ENCODE measurements around the gene GRK2.

Gene GRK2

DNA sequence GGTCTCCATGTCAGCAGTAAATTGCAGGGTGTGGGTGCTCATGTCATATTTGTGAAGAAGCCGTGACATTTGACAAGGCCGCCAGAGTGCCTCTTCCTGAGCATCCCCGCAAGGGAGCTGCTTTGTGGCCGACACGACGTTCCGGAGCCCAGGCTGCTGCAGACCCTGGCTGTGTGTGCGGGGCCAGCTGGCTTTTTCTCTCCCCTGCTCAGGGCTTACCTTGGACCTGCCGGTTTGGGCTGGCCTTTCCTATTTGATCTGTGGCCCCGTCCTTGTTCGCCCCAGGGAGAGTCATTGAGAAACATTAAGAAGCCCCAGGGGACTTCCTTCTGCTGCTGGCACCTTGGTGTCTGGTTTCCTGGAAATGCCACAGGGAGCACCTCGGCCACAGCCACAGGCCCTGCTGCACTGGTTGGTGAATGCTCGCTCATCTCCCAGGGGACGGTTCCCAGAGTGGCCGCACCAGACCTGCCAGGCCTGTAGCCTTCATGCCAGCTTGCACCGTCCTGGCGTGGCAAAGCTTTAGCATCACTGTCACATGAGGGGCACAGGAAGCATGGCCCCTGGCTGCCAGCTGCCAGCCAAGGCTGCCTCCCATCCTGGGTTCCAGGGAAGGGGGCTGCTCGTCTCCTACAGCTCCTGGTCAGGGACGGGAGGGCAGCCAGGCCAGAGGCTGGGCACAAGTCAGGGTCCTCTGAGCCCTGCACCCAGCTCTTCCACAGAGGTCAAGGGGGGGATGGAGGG lies 5.4 kb downstream of the GRK2 start:
- FAIRE-seq, result no peak

DNA sequence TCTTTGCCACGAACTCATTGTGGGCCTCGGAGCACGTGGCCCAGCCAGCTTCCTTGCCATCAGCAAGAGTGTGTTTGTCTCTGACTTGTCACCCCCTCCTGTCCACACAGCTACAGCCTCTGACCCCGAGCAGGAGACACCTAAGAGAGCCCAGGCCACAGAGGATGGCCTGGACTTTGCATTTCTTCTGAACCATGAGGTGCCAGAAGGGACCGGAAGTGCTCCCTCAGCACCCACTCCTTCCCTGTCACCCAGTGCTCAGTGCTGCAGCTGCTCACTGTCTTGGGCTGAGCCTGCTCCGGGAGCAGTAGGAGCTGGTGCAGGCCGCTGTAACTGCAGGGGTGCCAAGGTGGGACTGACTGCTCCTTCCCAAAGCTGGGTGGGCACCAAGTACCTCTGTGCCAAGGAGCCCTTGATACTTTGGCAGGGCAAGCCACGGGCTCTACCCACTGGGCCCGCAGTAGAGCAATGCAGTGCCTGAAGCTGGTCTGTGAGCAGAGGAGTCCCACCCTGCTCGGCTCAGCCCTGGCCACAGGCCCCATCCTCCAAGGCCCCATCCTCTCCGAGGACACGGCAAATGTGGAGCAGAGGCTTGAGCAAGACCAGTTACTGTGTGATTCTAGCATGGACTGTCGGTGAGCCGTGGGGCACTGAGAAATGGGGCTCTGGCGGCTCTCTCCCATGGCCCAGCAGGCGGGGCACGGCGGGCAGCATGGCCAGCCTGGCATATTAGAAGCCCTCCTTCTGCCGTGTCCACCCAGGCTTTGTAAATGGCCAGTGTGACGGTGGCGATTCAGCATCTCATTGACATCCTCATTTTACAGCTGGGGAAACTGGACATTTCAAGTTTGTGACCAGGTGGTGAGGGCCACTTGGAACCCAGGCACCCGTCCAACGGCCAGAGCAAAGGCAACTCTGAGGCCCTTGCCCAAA lies 6.3 kb downstream of the GRK2 start:
- no peak for FAIRE-seq

GRCh38 chr11:67273260-67273990 lies 7.2 kb downstream of the GRK2 start:
- FAIRE-seq, result no peak

DNA sequence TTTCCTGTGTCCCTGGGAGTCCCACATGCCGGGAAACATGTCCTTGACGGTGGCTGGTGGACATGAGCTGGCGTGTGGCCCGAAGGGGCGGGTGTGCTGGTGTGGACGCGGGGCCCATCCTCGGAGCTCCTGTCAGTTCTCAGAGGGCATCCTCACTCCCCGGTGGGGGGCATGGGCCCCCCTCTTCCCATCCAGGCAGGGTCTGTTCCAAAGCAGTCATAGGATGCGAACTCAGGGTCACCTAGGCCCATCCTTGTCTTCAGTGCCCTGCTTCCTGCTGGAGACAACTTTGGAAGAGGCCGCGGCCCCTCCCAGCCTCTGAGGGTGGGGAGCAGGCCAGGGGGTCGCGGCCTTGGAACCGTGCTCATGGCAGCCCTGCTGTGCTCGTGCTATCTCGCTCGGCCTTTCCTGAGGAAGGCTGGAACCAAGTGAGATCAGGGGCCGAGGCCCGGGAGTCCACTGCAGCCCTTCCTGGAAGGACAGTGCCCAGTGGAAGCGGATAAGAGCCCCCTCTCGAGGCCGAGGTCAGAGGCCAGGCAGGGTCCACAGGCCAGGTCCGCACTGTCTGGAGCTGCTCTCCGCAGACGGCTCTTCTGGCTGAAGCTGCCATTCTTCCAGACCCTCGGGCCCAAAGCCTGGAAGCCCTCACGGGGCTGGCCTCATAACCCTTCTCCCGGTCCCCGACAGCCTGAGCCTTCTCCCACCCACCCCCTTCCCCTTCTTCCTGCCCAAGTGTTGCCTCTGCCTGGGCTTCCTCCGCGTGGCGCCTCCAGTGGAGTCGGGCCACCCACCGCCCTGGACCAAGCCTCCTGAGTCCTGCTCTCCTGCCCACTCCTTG lies 8.7 kb downstream of the GRK2 start:
- FAIRE-seq, result no peak

- no peak for FAIRE-seq
These were observed 9.5 kb downstream of the GRK2 start for GRCh38 chr11:67275606-67276409.

GRCh38 chr11:67276781-67277230 lies 10.5 kb downstream of the GRK2 start:
- no peak for FAIRE-seq

DNA sequence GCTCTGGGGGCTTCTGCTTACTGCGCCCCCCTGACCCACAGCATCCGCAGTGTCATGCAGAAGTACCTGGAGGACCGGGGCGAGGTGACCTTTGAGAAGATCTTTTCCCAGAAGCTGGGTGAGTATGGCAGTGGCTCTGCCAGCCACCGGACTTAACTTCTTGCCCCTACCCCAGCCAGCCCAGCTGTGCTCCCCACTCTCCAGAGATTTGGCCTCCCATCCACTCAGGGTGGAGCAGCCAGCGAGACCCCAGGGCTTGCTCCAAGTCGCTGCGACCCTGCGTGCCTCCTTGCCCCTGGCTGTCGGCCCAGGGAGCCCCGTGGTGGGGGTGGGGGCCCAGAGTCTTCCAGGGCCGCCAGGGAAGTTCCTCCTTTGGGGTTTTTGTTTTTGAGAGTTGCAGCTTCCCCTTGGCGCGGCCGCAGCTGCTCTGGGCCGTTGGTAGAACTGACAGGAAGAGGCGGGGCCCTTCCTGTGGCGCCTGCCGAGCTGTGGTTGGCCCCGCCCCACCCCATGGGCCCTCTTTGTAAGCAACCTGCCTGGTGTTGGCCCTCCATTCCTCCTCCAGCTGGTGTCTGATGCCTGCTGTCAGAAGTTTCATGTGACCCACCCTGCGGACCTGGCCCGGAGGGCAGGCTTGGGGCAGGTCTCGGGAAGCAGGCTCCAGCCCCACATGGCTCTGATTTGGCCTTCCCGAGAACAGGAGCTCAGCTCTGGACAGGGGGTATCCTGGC lies 11.1 kb downstream of the GRK2 start:
- no peak for FAIRE-seq

GRCh38 chr11:67278135-67278938 lies 12.1 kb downstream of the GRK2 start:
- no peak for FAIRE-seq

- no peak for FAIRE-seq
These were observed 12.8 kb downstream of the GRK2 start for GRCh38 chr11:67278939-67279588.

- no peak for FAIRE-seq
These were observed 13.5 kb downstream of the GRK2 start for GRCh38 chr11:67279589-67280340.

DNA sequence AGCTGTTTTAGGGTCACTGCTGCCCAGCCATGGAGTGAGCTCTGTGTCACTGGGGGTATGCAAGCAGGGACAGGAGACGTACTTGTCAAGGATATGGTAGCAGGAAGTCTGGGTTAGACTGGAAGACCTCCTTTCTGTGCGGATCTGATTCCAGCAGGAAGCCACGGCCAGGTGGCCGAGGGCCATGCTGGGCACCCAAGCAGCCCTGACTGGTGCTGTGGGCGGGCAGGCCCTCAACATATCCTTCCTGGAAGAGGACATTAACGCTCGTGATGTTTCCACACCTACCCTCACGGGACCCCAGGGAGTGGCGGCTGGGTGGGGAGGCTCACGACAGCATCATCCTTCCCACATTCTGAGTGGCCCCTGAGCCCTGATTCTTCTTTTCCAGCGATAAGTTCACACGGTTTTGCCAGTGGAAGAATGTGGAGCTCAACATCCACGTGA lies 14.1 kb downstream of the GRK2 start:
- no peak for FAIRE-seq

DNA sequence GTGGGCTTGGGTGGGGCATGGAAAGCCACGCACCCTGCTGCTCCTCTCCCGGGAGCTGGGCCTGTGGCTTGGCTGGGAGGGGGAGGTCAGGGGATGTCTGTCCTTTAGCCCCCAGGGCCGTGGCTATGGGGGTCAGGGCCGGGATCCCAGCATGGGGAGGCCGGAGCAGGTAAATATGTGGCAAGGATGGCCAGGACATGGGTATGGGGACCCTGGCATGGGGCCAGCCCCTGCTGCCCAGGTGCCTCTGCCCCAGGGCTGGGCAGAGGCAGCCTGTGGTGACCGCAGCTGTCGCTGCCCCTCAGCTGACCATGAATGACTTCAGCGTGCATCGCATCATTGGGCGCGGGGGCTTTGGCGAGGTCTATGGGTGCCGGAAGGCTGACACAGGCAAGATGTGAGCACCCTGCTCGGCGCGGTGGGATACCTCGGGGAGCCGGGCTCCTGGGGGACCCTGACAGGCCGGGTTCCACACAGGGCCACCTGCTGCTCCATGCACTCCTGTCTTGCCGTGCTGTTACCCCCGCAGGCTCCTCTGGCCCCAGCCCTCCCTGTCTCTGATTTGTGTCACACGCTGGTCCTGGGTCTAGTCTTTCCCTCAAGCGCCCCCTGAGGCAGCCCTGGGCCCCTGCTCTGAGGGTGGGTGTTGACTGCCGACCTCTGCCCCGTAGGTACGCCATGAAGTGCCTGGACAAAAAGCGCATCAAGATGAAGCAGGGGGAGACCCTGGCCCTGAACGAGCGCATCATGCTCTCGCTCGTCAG lies 14.7 kb downstream of the GRK2 start:
- FAIRE-seq, result no peak

- FAIRE-seq, result no peak
These were observed 15.4 kb downstream of the GRK2 start for GRCh38 chr11:67281552-67282150.

- no peak for FAIRE-seq
These were observed 16.0 kb downstream of the GRK2 start for GRCh38 chr11:67282155-67282875.

DNA sequence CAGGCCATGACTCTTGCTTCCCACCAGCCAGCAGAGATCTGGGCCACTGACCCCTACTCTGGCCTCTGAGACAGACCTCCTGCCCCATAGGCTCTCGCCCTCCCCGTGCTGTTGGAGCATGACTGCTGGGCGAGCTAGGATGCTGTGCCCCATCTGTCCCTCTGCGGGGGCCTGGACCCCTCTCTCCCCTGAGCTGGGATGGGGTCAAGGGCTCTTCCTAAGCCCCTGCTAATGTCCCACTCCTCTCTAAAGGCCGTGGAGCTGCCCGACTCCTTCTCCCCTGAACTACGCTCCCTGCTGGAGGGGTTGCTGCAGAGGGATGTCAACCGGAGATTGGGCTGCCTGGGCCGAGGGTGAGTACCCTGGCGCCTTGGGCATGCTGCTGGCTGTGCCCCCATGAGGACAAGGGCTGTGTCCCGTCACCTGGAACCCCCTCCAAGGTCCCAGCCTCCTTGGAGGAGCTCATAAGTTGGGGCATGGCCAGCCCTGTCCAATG lies 16.7 kb downstream of the GRK2 start:
- FAIRE-seq, result no peak

GRCh38 chr11:67283481-67283963 lies 17.2 kb downstream of the GRK2 start:
- FAIRE-seq, result no peak
